ENCODE results near the gene COL16A1.

DNA sequence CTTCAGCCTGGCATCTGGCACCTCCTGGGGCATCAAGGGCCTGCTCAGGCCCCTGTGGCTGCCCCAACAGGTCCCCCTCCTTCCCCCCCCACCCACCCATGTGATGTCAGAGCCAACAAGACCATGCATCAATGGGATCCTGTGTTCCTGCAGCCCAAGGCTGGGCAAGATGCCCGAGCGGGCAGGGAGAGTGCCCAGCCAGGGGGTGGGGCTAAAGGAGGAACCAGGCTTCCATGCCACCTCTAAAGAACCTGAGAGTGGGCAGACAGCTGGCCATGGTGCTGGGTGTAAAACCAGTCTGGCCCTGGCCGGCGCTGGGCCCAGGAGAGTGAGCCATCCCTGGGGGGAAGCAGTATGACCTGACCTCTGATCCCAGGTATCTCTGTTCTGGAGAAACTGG lies 7.6 kb downstream of the COL16A1 start:
- TF ChIP-seq, protein P1, sequence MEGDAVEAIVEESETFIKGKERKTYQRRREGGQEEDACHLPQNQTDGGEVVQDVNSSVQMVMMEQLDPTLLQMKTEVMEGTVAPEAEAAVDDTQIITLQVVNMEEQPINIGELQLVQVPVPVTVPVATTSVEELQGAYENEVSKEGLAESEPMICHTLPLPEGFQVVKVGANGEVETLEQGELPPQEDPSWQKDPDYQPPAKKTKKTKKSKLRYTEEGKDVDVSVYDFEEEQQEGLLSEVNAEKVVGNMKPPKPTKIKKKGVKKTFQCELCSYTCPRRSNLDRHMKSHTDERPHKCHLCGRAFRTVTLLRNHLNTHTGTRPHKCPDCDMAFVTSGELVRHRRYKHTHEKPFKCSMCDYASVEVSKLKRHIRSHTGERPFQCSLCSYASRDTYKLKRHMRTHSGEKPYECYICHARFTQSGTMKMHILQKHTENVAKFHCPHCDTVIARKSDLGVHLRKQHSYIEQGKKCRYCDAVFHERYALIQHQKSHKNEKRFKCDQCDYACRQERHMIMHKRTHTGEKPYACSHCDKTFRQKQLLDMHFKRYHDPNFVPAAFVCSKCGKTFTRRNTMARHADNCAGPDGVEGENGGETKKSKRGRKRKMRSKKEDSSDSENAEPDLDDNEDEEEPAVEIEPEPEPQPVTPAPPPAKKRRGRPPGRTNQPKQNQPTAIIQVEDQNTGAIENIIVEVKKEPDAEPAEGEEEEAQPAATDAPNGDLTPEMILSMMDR (IDR thresholded peaks at IDR 0.05): no peak
- TF ChIP-seq EZH2 (IDR thresholded peaks at IDR 0.05) (no peak), EZH2phosphoT487 (IDR thresholded peaks at IDR 0.05) (no peak)
